ENCODE measurements around the gene ABTB2.

- TF ChIP-seq CEBPB (tag; IDR thresholded peaks at IDR 0.05), result no peak
- TF ChIP-seq RAD51 (IDR thresholded peaks at IDR 0.05; ENCODE audit: borderline replicate concordance, low read depth), result no peak
- TF ChIP-seq POLR2AphosphoS5 (IDR thresholded peaks at IDR 0.05; ENCODE audit: control insufficient read depth, insufficient read depth, low read depth, low read length), result no peak
- TF ChIP-seq RBBP5 (IDR thresholded peaks at IDR 0.05; ENCODE audit: borderline replicate concordance, insufficient read depth, low read length, poor library complexity, severe bottlenecking), result no peak
- no peak for TF ChIP-seq POLR2A (conservative IDR thresholded peaks at IDR 0.05)
- no peak for TF ChIP-seq FOXK2 (conservative IDR thresholded peaks at IDR 0.05 in 1 of 2, IDR thresholded peaks at IDR 0.05 in 1 of 2; ENCODE audit: low read depth in 2 of 2)
- TF ChIP-seq RFX5 (IDR thresholded peaks at IDR 0.05; ENCODE audit: low read depth, low read length), result no peak
- no peak for TF ChIP-seq SMARCE1 (IDR thresholded peaks at IDR 0.05)
- TF ChIP-seq PHF8 (IDR thresholded peaks at IDR 0.05; ENCODE audit: borderline replicate concordance, low read length), result no peak
Observed at GRCh38 chr11:34298871-34299270, 58.9 kb downstream of the ABTB2 start.

Measured in K562 (cell line).